HepG2 (cell line): ENCODE results near the gene PEBP1. TPM values are rescaled to one million over a fixed set of nuclear protein-coding genes. Genes with fewer than 3 reads are reported as not detected.
A peak's percentile ranks its signal among the peaks of the same experiment; 100 is the strongest.

Source experiments
- HDAC6 ChIP-seq: fragments of 200-600 bp; sonication (generic); IDR thresholded peaks from 2 replicates; pipeline ENCODE4 v1.7.0; 2017; ENCODE audit warnings: mild to moderate bottlenecking, antibody characterized with exemption, low read length, low read depth
- NRL ChIP-seq: sonication (generic); formaldehyde crosslinking; IDR thresholded peaks from 2 replicates; pipeline ENCODE4 v1.5.0; 2020; ENCODE audit warnings: missing genetic modification reagents, mild to moderate bottlenecking, moderate library complexity, borderline replicate concordance
- RNF219 ChIP-seq: sonication (generic); formaldehyde crosslinking; IDR thresholded peaks from 2 replicates; pipeline ENCODE4 v1.5.0; 2020; ENCODE audit warnings: mild to moderate bottlenecking, missing genetic modification reagents
- SMAD3 ChIP-seq: sonication (generic); formaldehyde crosslinking; IDR thresholded peaks from 2 replicates; pipeline ENCODE4 v1.4.0; 2020; ENCODE audit warnings: missing genetic modification reagents
- ZFP90 ChIP-seq: sonication (generic); formaldehyde crosslinking; IDR thresholded peaks from 2 replicates; pipeline ENCODE4 v1.8.0; 2022; ENCODE audit warnings: missing genetic modification reagents, mild to moderate bottlenecking, inconsistent platforms, borderline replicate concordance
- ZNF362 ChIP-seq: sonication (generic); formaldehyde crosslinking; IDR thresholded peaks from 2 replicates; pipeline ENCODE4 v1.4.0; 2020; ENCODE audit warnings: missing genetic modification reagents, mild to moderate bottlenecking, borderline replicate concordance
- ZNF724P ChIP-seq: sonication (generic); formaldehyde crosslinking; IDR thresholded peaks from 2 replicates; pipeline ENCODE4 v1.8.0; 2022; ENCODE audit warnings: missing genetic modification reagents, borderline replicate concordance
- ZNF878 ChIP-seq: sonication (generic); formaldehyde crosslinking; IDR thresholded peaks from 2 replicates; pipeline ENCODE4 v1.8.1; 2023; ENCODE audit warnings: mild to moderate bottlenecking, missing genetic modification reagents, moderate library complexity
- polyA plus RNA-seq, 8 experiments: library from polyadenylated mRNA; depleted of rRNA in 3 of 8; stranded (reverse) in 7 of 8; unstranded in 1 of 8; fragments of >200 nt; fragmentation: Illumina TruSeq in 4 of 8; extraction: Trizol in 4 of 8; gene quantifications; 2 replicates each; pipeline versions ENCODE4 v1.2.1 to v1.2.3, GENCODE V29; 2011 to 2016; ENCODE audit warnings: low read depth in 4 of 8, missing spikeins in 1 of 8, mixed read lengths in 1 of 8; ENCODE audit not compliant: insufficient read depth in 1 of 8
- total RNA-seq, 5 experiments: library from RNA; depleted of rRNA; stranded (reverse); fragments of >200 nt; fragmentation: Illumina TruSeq; extraction: Trizol; gene quantifications; 2 replicates each; pipeline ENCODE4 v1.2.3, GENCODE V29; 2016; ENCODE audit warnings: low read depth in 1 of 5

The PEBP1 gene
- total and polyA plus RNA-seq, 2 of the 13 experiments (the other 11 are each of a cell fraction or from before 2014, with no cell fraction given), result 538 to 1,505 TPM

- TF ChIP-seq ZNF724P (CRISPR knock-in tag) (0 out of 2 replicates have a peak, but pooled peaks have one; percentile 6), NRL (CRISPR knock-in tag) (0 out of 2 replicates have a peak, but pooled peaks have one; percentile 12), ZNF362 (CRISPR knock-in tag) (peak; percentile 39; the same call in 1 of the 2 replicates), ZNF878 (CRISPR knock-in tag) (0 out of 2 replicates have a peak, but pooled peaks have one; percentile 11), RNF219 (0 out of 2 replicates have a peak, but pooled peaks have one; percentile 34), HDAC6 (no peak), ZFP90 (CRISPR knock-in tag) (0 out of 2 replicates have a peak, but pooled peaks have one; percentile 8), SMAD3 (CRISPR knock-in tag) (no peak)
- TF ChIP-seq, all 625 proteins: peak for 18
Observed at GRCh38 chr12:118103201-118103600, 32.7 kb upstream of the PEBP1 start (continued).
